A673 (cell line): ENCODE measurements around the gene SCAP.

ENCODE experiments used
- CTCF ChIP-seq: fragments of 300-800, 200-600 bp; sonication (generic); conservative IDR thresholded peaks from 2 replicates; pipeline ENCODE4 v1.5.1; 2017; ENCODE audit warnings: low read depth, mild to moderate bottlenecking, antibody characterized with exemption, low read length, moderate library complexity, mixed read lengths
- EZH2 ChIP-seq: fragments of 200-600 bp; sonication (generic); IDR thresholded peaks from 2 replicates; pipeline ENCODE4 v1.6.1; 2017; ENCODE audit warnings: borderline replicate concordance, low read depth, mild to moderate bottlenecking, mixed read lengths, antibody characterized with exemption, low read length; ENCODE audit not compliant: poor library complexity, severe bottlenecking

- TF ChIP-seq CTCF (no peak), EZH2 (no peak)
Measured at GRCh38 chr3:47479826-47480160, 4.1 kb upstream of the SCAP start.
